HepG2 (cell line): ENCODE data around the gene SP5. TPM values are rescaled to one million over a fixed set of nuclear protein-coding genes. Genes with fewer than 3 reads are reported as not detected.

Source experiments
- FIP1L1 ChIP-seq: fragments of 200-400 bp; formaldehyde crosslinking; IDR thresholded peaks from 2 replicates; pipeline ENCODE4 v1.6.1; 2018; ENCODE audit warnings: low read depth, mild to moderate bottlenecking, low read length, moderate library complexity, borderline replicate concordance; ENCODE audit not compliant: insufficient read depth
- KDM2A ChIP-seq: sonication (generic); formaldehyde crosslinking; IDR thresholded peaks from 2 replicates; pipeline ENCODE4 v1.4.0; 2020; ENCODE audit warnings: low read depth, missing genetic modification reagents, borderline replicate concordance
- KDM6A ChIP-seq: IDR thresholded peaks from 2 replicates; pipeline ENCODE4 v1.6.1; 2016; ENCODE audit warnings: low read depth
- MEF2D ChIP-seq: sonication (generic); formaldehyde crosslinking; IDR thresholded peaks from 2 replicates; pipeline ENCODE4 v1.5.1; 2020; ENCODE audit warnings: mild to moderate bottlenecking, missing genetic modification reagents
- MEIS1 ChIP-seq: sonication (generic); formaldehyde crosslinking; IDR thresholded peaks from 2 replicates; pipeline ENCODE4 v1.9.0; 2021; ENCODE audit warnings: mild to moderate bottlenecking, missing genetic modification reagents, moderate library complexity, borderline replicate concordance
- MIER3 ChIP-seq: IDR thresholded peaks from 2 replicates; pipeline ENCODE4 v1.6.1; 2016; ENCODE audit warnings: missing compliant biosample characterization, borderline replicate concordance
- PHB2 ChIP-seq: fragments of 450-650 bp; IDR thresholded peaks from 2 replicates; pipeline ENCODE4 v1.6.1; 2018; ENCODE audit not compliant: partially characterized antibody
- TFAP4 ChIP-seq: sonication (generic); IDR thresholded peaks from 2 replicates; pipeline ENCODE4 v1.6.1; 2016; ENCODE audit warnings: low read depth, borderline replicate concordance
- TOPORS ChIP-seq: sonication (generic); formaldehyde crosslinking; IDR thresholded peaks from 2 replicates; pipeline ENCODE4 v1.8.0; 2023; ENCODE audit warnings: mild to moderate bottlenecking, missing genetic modification reagents
- ZBTB1 ChIP-seq: sonication (generic); formaldehyde crosslinking; IDR thresholded peaks from 2 replicates; pipeline ENCODE4 v1.4.0; 2020; ENCODE audit warnings: missing genetic modification reagents, borderline replicate concordance
- ZBTB10 ChIP-seq: sonication (generic); formaldehyde crosslinking; IDR thresholded peaks from 2 replicates; pipeline ENCODE4 v1.4.0; 2020; ENCODE audit warnings: missing genetic modification reagents, borderline replicate concordance
- ZBTB44 ChIP-seq: sonication (generic); formaldehyde crosslinking; IDR thresholded peaks from 2 replicates; pipeline ENCODE4 v1.4.0; 2020; ENCODE audit warnings: missing genetic modification reagents
- ZFX ChIP-seq: sonication (generic); formaldehyde crosslinking; IDR thresholded peaks from 2 replicates; pipeline ENCODE4 v1.4.0; 2020; ENCODE audit warnings: mild to moderate bottlenecking, low read depth, missing genetic modification reagents, moderate library complexity
- ZHX2 ChIP-seq, 2 experiments: sonication (generic) in 1 of 2; formaldehyde crosslinking in 1 of 2; IDR thresholded peaks; 2 replicates each; pipeline versions ENCODE4 v1.6.1 to v1.9.0; 2014 to 2022; ENCODE audit warnings: antibody characterized with exemption in 1 of 2, borderline replicate concordance in 1 of 2, inconsistent platforms in 1 of 2, low read depth in 1 of 2, missing genetic modification reagents in 1 of 2
- ZNF260 ChIP-seq: sonication (generic); formaldehyde crosslinking; IDR thresholded peaks from 2 replicates; pipeline ENCODE4 v1.4.0; 2020; ENCODE audit warnings: missing genetic modification reagents, low read depth, mild to moderate bottlenecking, borderline replicate concordance
- ZNF274 ChIP-seq: sonication (generic); formaldehyde crosslinking; IDR thresholded peaks from 2 replicates; pipeline ENCODE4 v1.5.1; 2020; ENCODE audit warnings: mild to moderate bottlenecking, missing genetic modification reagents
- ZNF383 ChIP-seq: sonication (generic); formaldehyde crosslinking; IDR thresholded peaks from 2 replicates; pipeline ENCODE4 v1.4.0; 2020; ENCODE audit warnings: missing genetic modification reagents, mild to moderate bottlenecking, borderline replicate concordance
- polyA plus RNA-seq, 8 experiments: library from polyadenylated mRNA; depleted of rRNA in 3 of 8; stranded (reverse) in 7 of 8; unstranded in 1 of 8; fragments of >200 nt; fragmentation: Illumina TruSeq in 4 of 8; extraction: Trizol in 4 of 8; gene quantifications; 2 replicates each; pipeline versions ENCODE4 v1.2.1 to v1.2.3, GENCODE V29; 2011 to 2016; ENCODE audit warnings: low read depth in 4 of 8, missing spikeins in 1 of 8, mixed read lengths in 1 of 8; ENCODE audit not compliant: insufficient read depth in 1 of 8
- total RNA-seq, 5 experiments: library from RNA; depleted of rRNA; stranded (reverse); fragments of >200 nt; fragmentation: Illumina TruSeq; extraction: Trizol; gene quantifications; 2 replicates each; pipeline ENCODE4 v1.2.3, GENCODE V29; 2016; ENCODE audit warnings: low read depth in 1 of 5

SP5 gene
- total and polyA plus RNA-seq, 2 of the 13 experiments (the other 11 are each of a cell fraction or from before 2014, with no cell fraction given) = 50.8 to 119 TPM

GRCh38 chr2:170713543-170714380 is 1.4 kb upstream of the SP5 start (continued):
- no peak for TF ChIP-seq MEF2D (CRISPR knock-in tag)
- TF ChIP-seq ZNF383 (CRISPR knock-in tag) = no peak
- TF ChIP-seq ZBTB44 (CRISPR knock-in tag) = no peak
- no peak for TF ChIP-seq MIER3 (CRISPR knock-in tag)
- TF ChIP-seq MEIS1 = no peak
- TF ChIP-seq TOPORS = peak; percentile 14
- 0 out of 2 replicates have a peak, but pooled peaks have one; percentile 56 for TF ChIP-seq ZBTB1 (CRISPR knock-in tag)
- TF ChIP-seq TFAP4 = no peak
- no peak for TF ChIP-seq ZHX2 (IDR thresholded peaks at IDR 0.05; ENCODE audit: low read depth)
- no peak for TF ChIP-seq ZHX2 (CRISPR knock-in tag; IDR thresholded peaks at IDR 0.05; ENCODE audit: borderline replicate concordance)
- peak; percentile 86 for TF ChIP-seq ZNF274 (CRISPR knock-in tag)
- peak; percentile 78 for TF ChIP-seq ZFX (CRISPR knock-in tag)
- TF ChIP-seq PHB2 = no peak
- no peak for TF ChIP-seq ZNF260 (CRISPR knock-in tag)
- TF ChIP-seq KDM2A = no peak; the same call in 1 of the 2 replicates
- TF ChIP-seq ZBTB10 (CRISPR knock-in tag) = no peak
- TF ChIP-seq FIP1L1 = no peak; the same call in 1 of the 2 replicates
- TF ChIP-seq KDM6A (CRISPR knock-in tag) = no peak
